GM12864 (cell line): ENCODE data around the gene RASGEF1B.
A peak's percentile ranks its signal among the peaks of the same experiment; 100 is the strongest.

Experiments
- DNase-seq: peaks from one replicate; pipeline ENCODE4 v3.0.0-alpha.2; 2011; ENCODE audit warnings: low read depth
- H3K4me3 ChIP-seq: 2 replicates; pipeline ENCODE4 v1.5.1; 2011; ENCODE audit warnings: mild to moderate bottlenecking, low read depth, low read length, control low read depth
- CTCF ChIP-seq: IDR thresholded peaks from 2 replicates; pipeline ENCODE4 v1.5.1; 2011; ENCODE audit warnings: low read depth, mild to moderate bottlenecking, moderate library complexity, low read length, control low read depth, inconsistent platforms; ENCODE audit errors: missing control alignments

Gene RASGEF1B

GRCh38 chr4:81471588-81472280 is at the start of gene RASGEF1B:
RASGEF1B (minus strand) TSS chr4:81471907; CDS start chr4:81459508, 12,399 bp downstream.
- H3K4me3 ChIP-seq, result peak within 1 kb of the TSS; percentile 66
- no peak for TF ChIP-seq CTCF
- peak; percentile 49 for DNase-seq

GRCh38 chr4:81519856-81520255 is 48.1 kb upstream of the RASGEF1B start:
- no peak for TF ChIP-seq CTCF
- no peak for DNase-seq
- H3K4me3 ChIP-seq, result no peak overlapping the region

GRCh38 chr4:81519427-81519773 is 47.7 kb upstream of the RASGEF1B start:
- no peak for DNase-seq
- no peak overlapping the region for H3K4me3 ChIP-seq
- no peak for TF ChIP-seq CTCF

- no peak for DNase-seq
- no peak overlapping the region for H3K4me3 ChIP-seq
- no peak for TF ChIP-seq CTCF
Observed at GRCh38 chr4:81518762-81519426, 47.2 kb upstream of the RASGEF1B start.

- TF ChIP-seq CTCF, result no peak
- no peak for DNase-seq
- no peak overlapping the region for H3K4me3 ChIP-seq
Observed at GRCh38 chr4:81516241-81516640, 44.5 kb upstream of the RASGEF1B start.

- H3K4me3 ChIP-seq, result no peak overlapping the region
- no peak for DNase-seq
- no peak for TF ChIP-seq CTCF
Observed at GRCh38 chr4:81512757-81513501, 41.2 kb upstream of the RASGEF1B start.
